HCT116 (cell line): ENCODE results near the gene TJP3.

Experiments
- CTCF ChIP-seq, 3 experiments: fragments of 200-600 bp in 1 of 3; sonication (generic) in 1 of 3; IDR thresholded peaks in 2 of 3; conservative IDR thresholded peaks in 1 of 3; 2 replicates each; pipeline ENCODE4 v1.5.1; 2012 to 2017; ENCODE audit warnings: low read depth in 2 of 3, low read length in 2 of 3, antibody characterized with exemption in 1 of 3, borderline replicate concordance in 1 of 3, control low read depth in 1 of 3, mild to moderate bottlenecking in 1 of 3, mixed read lengths in 1 of 3, mixed run types in 1 of 3, moderate library complexity in 1 of 3; ENCODE audit not compliant: insufficient read depth in 1 of 3
- POLR2A ChIP-seq: IDR thresholded peaks from 2 replicates; pipeline ENCODE4 v1.7.0; 2011; ENCODE audit warnings: borderline replicate concordance; ENCODE audit not compliant: insufficient read depth, insufficient read length; ENCODE audit errors: extremely low read depth
- POLR2AphosphoS5 ChIP-seq: IDR thresholded peaks from 2 replicates; pipeline ENCODE4 v1.6.1; 2011; ENCODE audit warnings: mild to moderate bottlenecking, low read depth, low read length, moderate library complexity
- ZNF274 ChIP-seq: fragments of 200-500 bp; sonication (Bioruptor generic); IDR thresholded peaks from 2 replicates; pipeline ENCODE4 v1.6.1; 2014; ENCODE audit warnings: mild to moderate bottlenecking, low read depth, low read length, inconsistent platforms

GRCh38 chr19:3752492-3752891 is 44.3 kb downstream of the TJP3 start:
- TF ChIP-seq CTCF (IDR thresholded peaks at IDR 0.05 in 2 of 3, conservative IDR thresholded peaks at IDR 0.05 in 1 of 3; ENCODE audit: borderline replicate concordance in 1 of 3, insufficient read depth in 1 of 3, low read depth in 2 of 3, low read length in 2 of 3) (no peak), POLR2A (no peak), ZNF274 (no peak), POLR2AphosphoS5 (no peak)
